GM12892 (cell line): Measurements from ENCODE around the gene RPL13A.

Experiments used
- POLR2AphosphoS5 ChIP-seq: IDR thresholded peaks from 2 replicates; pipeline ENCODE4 v1.6.1; 2011; ENCODE audit warnings: low read depth, low read length, control low read depth
- TAF1 ChIP-seq: IDR thresholded peaks from 2 replicates; pipeline ENCODE4 v1.6.1; 2011; ENCODE audit warnings: low read depth, mild to moderate bottlenecking, control low read depth, low read length, borderline replicate concordance

DNA sequence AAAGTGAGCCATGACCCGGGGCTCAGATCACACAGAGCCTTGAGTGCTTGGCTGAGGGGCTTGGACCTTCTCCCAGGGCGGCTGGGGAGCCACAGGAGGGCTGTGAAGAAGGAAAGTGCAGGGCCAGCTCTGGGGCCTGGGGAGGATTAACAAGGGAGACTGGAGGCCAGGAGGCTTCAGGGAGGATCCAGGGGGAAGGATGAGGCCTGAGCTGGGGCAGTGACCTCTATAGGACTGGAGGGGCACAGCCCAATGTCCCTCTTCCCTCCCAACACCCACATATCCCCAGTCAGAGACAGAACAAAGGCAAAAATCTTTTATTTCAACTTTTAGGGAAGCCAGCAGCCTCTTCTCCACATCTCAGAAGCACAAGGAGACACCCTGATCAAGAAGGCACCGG, 41.4 kb upstream of the RPL13A start:
- TF ChIP-seq POLR2AphosphoS5 (no peak), TAF1 (no peak)
